ENCODE results near the gene ELMOD2. TPM values are rescaled to one million over a fixed set of nuclear protein-coding genes. Genes with fewer than 3 reads are reported as not detected.

Gene ELMOD2
- total RNA-seq, 1 experiment from 2014 or later: 37.2 TPM

DNA sequence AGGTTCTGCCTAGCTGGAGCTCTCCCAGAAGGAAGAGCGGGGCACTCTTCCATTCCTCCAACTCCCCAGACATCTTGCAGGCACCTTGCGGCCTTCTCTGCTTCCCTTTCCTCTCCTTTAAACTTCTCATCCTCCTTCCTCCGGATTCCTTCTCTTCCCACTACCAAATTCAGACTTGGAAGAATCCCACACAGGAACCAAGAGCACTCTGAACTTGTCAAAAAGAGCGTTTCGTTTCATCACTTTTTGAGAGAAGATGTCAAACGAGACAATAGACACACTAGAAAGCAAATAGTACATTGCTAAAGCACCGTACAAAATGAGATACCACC is 45.3 kb downstream of the ELMOD2 start:
- intact Hi-C loops (cut with micrococcal nuclease; ENCODE audit: unreplicated experiment): no loop called here
- Histone ChIP-seq H3K27me3 (replicated peaks; ENCODE audit: insufficient read depth, low read depth, low read length, poor library complexity) (peaks cover 59% of the 10 kb centered on the region), H3K4me3 (ENCODE audit: low read depth, low read length, poor library complexity, severe bottlenecking) (peak overlapping the region; percentile 38), H3K36me3 (ENCODE audit: insufficient read depth, low read length, poor library complexity, severe bottlenecking) (no peaks in the 10 kb centered on the region), H3K27ac (ENCODE audit: low read depth, low read length, poor library complexity, severe bottlenecking) (no peak overlapping the region), H3K4me1 (ENCODE audit: insufficient read depth, low read length, poor library complexity, severe bottlenecking) (no peaks in the 10 kb centered on the region), H3K9me3 (ENCODE audit: low read depth, low read length, poor library complexity, severe bottlenecking) (no peaks in the 10 kb centered on the region)
- no TSS peak for BruUV-seq (replicated peaks)
- TF ChIP-seq, protein P1, sequence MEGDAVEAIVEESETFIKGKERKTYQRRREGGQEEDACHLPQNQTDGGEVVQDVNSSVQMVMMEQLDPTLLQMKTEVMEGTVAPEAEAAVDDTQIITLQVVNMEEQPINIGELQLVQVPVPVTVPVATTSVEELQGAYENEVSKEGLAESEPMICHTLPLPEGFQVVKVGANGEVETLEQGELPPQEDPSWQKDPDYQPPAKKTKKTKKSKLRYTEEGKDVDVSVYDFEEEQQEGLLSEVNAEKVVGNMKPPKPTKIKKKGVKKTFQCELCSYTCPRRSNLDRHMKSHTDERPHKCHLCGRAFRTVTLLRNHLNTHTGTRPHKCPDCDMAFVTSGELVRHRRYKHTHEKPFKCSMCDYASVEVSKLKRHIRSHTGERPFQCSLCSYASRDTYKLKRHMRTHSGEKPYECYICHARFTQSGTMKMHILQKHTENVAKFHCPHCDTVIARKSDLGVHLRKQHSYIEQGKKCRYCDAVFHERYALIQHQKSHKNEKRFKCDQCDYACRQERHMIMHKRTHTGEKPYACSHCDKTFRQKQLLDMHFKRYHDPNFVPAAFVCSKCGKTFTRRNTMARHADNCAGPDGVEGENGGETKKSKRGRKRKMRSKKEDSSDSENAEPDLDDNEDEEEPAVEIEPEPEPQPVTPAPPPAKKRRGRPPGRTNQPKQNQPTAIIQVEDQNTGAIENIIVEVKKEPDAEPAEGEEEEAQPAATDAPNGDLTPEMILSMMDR (conservative IDR thresholded peaks at IDR 0.05; ENCODE audit: low read depth, low read length): no peak
- TF ChIP-seq EZH2 (IDR thresholded peaks at IDR 0.05; ENCODE audit: borderline replicate concordance, low read depth, low read length, poor library complexity, severe bottlenecking): no peak
- no peak for DNase-seq (ENCODE audit: low spot score)
- CTCF ChIA-PET: no interaction called here
- POLR2A ChIA-PET (ENCODE audit: low non-redundant PET): no interaction called here

DNA sequence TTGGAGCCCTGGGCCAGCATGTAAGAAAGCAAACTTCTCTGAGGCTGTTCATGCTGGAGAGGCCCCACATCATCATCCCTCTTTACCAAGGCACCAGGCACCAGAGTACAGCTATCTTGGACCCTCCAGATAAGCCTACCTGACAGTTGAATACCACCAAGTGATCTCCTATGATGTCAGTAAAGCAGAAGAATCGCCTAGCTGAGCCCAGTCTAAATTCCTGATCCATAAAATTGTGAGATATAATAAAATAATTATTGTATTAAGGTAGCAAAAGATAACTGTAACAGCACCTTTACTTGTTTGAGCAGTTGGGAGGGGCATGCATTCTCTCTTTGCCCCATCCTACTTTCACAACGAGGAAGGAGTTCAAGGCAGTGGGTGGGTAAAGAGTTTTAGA is 47.7 kb downstream of the ELMOD2 start:
- Histone ChIP-seq H3K27me3 (replicated peaks; ENCODE audit: insufficient read depth, low read depth, low read length, poor library complexity) (peaks cover 45% of the 10 kb centered on the region), H3K36me3 (ENCODE audit: insufficient read depth, low read length, poor library complexity, severe bottlenecking) (no peaks in the 10 kb centered on the region), H3K4me3 (ENCODE audit: low read depth, low read length, poor library complexity, severe bottlenecking) (no peak overlapping the region), H3K9me3 (ENCODE audit: low read depth, low read length, poor library complexity, severe bottlenecking) (no peaks in the 10 kb centered on the region), H3K27ac (ENCODE audit: low read depth, low read length, poor library complexity, severe bottlenecking) (no peak overlapping the region), H3K4me1 (ENCODE audit: insufficient read depth, low read length, poor library complexity, severe bottlenecking) (no peaks in the 10 kb centered on the region)
- intact Hi-C loops (cut with micrococcal nuclease; ENCODE audit: unreplicated experiment): no loop called here
- no TSS peak for BruUV-seq (replicated peaks)
- DNase-seq (ENCODE audit: low spot score): no peak
- ChIA-PET CTCF (no interaction called here), POLR2A (ENCODE audit: low non-redundant PET) (no interaction called here)
- TF ChIP-seq EZH2 (IDR thresholded peaks at IDR 0.05; ENCODE audit: borderline replicate concordance, low read depth, low read length, poor library complexity, severe bottlenecking): no peak
- TF ChIP-seq, protein P1 (conservative IDR thresholded peaks at IDR 0.05; ENCODE audit: low read depth, low read length): no peak

DNA sequence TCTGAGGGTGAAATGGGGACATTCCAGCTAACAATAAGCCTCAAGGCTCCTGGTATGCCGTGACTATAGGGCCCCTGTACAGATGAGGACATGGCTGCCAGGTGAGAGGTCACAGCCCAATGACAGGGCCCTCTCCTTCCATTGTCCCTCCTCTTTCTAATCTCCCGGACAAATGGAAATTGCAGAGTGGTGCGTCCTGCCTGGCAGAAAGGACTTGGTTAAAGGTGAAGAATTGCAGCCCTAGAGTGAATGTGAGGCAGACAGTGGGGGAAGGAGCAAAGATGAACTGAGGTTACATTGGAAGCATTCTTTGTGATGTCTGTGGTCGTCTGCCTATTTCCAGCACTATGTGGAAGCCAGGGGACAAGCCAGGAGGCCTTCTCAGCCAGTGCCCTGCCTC is 51.5 kb downstream of the ELMOD2 start:
- H3K4me3 ChIP-seq (ENCODE audit: low read depth, low read length, poor library complexity, severe bottlenecking): no peak overlapping the region
- H3K27me3 ChIP-seq (replicated peaks; ENCODE audit: insufficient read depth, low read depth, low read length, poor library complexity): peaks cover 38% of the 10 kb centered on the region
- H3K4me1 ChIP-seq (ENCODE audit: insufficient read depth, low read length, poor library complexity, severe bottlenecking): no peaks in the 10 kb centered on the region
- intact Hi-C loops (cut with micrococcal nuclease; ENCODE audit: unreplicated experiment): no loop called here
- no peaks in the 10 kb centered on the region for H3K9me3 ChIP-seq (ENCODE audit: low read depth, low read length, poor library complexity, severe bottlenecking)
- no peak for DNase-seq (ENCODE audit: low spot score)
- TF ChIP-seq EZH2 (IDR thresholded peaks at IDR 0.05; ENCODE audit: borderline replicate concordance, low read depth, low read length, poor library complexity, severe bottlenecking): no peak
- TF ChIP-seq, protein P1 (conservative IDR thresholded peaks at IDR 0.05; ENCODE audit: low read depth, low read length): no peak
- POLR2A ChIA-PET (ENCODE audit: low non-redundant PET): no interaction called here
- no TSS peak for BruUV-seq (replicated peaks)
- H3K36me3 ChIP-seq (ENCODE audit: insufficient read depth, low read length, poor library complexity, severe bottlenecking): no peaks in the 10 kb centered on the region
- H3K27ac ChIP-seq (ENCODE audit: low read depth, low read length, poor library complexity, severe bottlenecking): no peak overlapping the region
- CTCF ChIA-PET: interaction anchor here (0.6 kb wide), 2 partner anchors 32 to 33 kb away, joined by 3 read pairs; no protein-coding TSS in a partner anchor
